GM19438 (cell line): ENCODE data around the gene TNNT2.

Experiments used
- ATAC-seq: cut with Tn5 transposase; IDR thresholded peaks from one replicate; pipeline ENCODE4 v1.9.1; 2021; ENCODE audit warnings: low read depth; ENCODE audit not compliant: unreplicated experiment

TNNT2 gene

GRCh38 chr1:201336711-201337450 is 40.6 kb downstream of the TNNT2 start:
- no peak for ATAC-seq

GRCh38 chr1:201335901-201336300 is 41.6 kb downstream of the TNNT2 start:
- no peak for ATAC-seq

GRCh38 chr1:201335174-201335870 is 42.2 kb downstream of the TNNT2 start:
- ATAC-seq: no peak

GRCh38 chr1:201334325-201335173 is 42.9 kb downstream of the TNNT2 start:
- no peak for ATAC-seq

GRCh38 chr1:201332616-201333335 is 44.7 kb downstream of the TNNT2 start:
- ATAC-seq: no peak

- ATAC-seq: no peak
Observed at GRCh38 chr1:201332021-201332420, 45.5 kb downstream of the TNNT2 start.

- ATAC-seq: no peak
Observed at GRCh38 chr1:201331166-201331565, 46.3 kb downstream of the TNNT2 start.

- ATAC-seq: no peak
Observed at GRCh38 chr1:201330541-201330940, 46.9 kb downstream of the TNNT2 start.

GRCh38 chr1:201329801-201330200 is 47.7 kb downstream of the TNNT2 start:
- ATAC-seq: no peak

- no peak for ATAC-seq
Observed at GRCh38 chr1:201329286-201329685, 48.2 kb downstream of the TNNT2 start.

GRCh38 chr1:201328576-201328975 is 48.9 kb downstream of the TNNT2 start:
- ATAC-seq: no peak

GRCh38 chr1:201327687-201328240 is 49.7 kb downstream of the TNNT2 start:
- ATAC-seq: no peak

- ATAC-seq: no peak
Observed at GRCh38 chr1:201326710-201327109, 50.8 kb downstream of the TNNT2 start.

GRCh38 chr1:201325678-201326060 is 51.8 kb downstream of the TNNT2 start:
- ATAC-seq: no peak

GRCh38 chr1:201324821-201325677 is 52.4 kb downstream of the TNNT2 start:
- ATAC-seq: no peak

GRCh38 chr1:201324306-201324705 is 53.2 kb downstream of the TNNT2 start:
- no peak for ATAC-seq

GRCh38 chr1:201322653-201323510 is 54.6 kb downstream of the TNNT2 start:
- ATAC-seq: no peak

- no peak for ATAC-seq
Observed at GRCh38 chr1:201321826-201322390, 55.6 kb downstream of the TNNT2 start.
